ENCODE results near the gene HSD17B8.

HSD17B8 gene

DNA sequence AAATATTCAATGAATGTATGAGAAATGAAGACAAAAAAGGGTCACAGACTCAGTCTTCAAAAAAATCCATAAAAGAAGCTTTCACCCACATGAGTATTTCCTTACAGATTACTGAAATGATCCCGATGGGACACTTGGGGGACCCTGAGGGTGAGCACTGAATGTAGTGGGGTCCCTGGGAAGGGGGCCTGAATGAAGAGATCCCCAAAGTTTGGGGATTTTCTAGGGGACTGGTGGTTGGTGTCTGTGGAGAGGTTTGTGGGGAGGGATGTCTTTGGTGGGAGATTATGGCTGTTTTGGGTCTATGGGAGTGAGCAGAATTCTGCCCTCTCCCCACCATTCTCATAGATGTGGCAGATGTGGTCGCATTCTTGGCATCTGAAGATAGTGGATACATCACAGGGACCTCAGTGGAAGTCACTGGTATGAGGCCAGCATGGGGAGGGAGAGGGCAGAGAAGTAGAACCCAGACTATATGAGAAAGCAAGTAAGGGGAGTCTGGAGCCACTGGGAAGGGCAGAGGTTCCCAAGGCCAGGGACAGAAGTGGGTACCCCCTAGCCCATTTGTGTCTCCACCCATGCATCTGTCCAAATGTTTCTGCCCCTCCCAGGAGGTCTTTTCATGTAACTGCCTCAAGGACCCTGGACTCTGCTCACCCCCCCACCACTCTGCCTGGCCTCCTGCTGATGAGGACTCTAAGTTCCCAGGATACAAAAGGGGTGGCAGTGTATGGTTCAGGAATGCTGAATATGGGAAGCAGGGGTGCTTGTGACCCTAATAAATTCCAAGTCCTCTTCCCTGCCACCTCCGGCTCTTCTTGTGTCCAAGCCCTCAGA is 1.8 kb downstream of the HSD17B8 start:
- peak overlapping the region; percentile 100 for H3K4me3 Mint-ChIP-seq

DNA sequence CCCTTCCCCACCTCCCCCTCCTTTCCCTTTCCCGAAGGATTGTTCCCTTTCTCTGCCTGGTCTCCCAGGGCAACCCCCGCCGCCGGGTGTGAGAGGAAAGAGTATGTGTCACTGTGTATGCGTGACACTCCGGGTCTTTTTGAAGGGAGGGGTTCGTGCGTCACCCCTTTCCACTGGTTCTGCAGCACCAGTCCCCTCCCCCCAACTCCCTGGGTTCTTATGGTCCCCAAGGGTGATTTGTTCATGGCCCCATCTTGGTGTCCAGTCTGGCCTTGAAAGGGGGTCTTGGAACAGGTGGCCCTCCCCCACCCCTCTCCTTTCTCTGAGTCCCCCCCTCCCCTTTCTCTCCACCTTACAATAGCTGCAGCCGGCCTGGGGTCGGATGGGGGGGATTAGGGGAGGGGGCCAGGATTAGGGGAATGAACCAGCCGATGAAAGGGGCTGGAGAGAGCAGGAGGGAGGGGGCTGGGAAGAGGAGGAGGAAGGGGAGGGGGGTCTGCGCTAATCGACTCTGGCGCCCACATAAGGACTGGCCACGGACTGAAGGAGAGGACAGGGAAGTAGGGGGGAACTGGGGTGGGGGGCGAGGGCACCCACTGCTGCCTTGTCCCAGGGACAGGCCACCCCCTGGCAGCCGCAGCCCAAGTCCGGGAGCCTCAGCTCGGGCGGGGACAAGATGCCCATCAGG is 2.6 kb downstream of the HSD17B8 start:
- Mint-ChIP-seq H3K4me1 (peaks cover 55% of the 10 kb centered on the region), H3K27me3 (no peaks in the 10 kb centered on the region), H3K36me3 (peaks cover 27% of the 10 kb centered on the region), H3K27ac (no peak overlapping the region), H3K9me3 (no peaks in the 10 kb centered on the region), H3K4me3 (peak overlapping the region; percentile 92)

More for the DNA sequence above, 1.8 kb downstream of the HSD17B8 start:
- peaks cover 62% of the 10 kb centered on the region for H3K4me1 Mint-ChIP-seq
- no peaks in the 10 kb centered on the region for H3K27me3 Mint-ChIP-seq
- H3K9me3 Mint-ChIP-seq: no peaks in the 10 kb centered on the region
- peak overlapping the region; percentile 46 for H3K27ac Mint-ChIP-seq
- peaks cover 26% of the 10 kb centered on the region for H3K36me3 Mint-ChIP-seq

DNA sequence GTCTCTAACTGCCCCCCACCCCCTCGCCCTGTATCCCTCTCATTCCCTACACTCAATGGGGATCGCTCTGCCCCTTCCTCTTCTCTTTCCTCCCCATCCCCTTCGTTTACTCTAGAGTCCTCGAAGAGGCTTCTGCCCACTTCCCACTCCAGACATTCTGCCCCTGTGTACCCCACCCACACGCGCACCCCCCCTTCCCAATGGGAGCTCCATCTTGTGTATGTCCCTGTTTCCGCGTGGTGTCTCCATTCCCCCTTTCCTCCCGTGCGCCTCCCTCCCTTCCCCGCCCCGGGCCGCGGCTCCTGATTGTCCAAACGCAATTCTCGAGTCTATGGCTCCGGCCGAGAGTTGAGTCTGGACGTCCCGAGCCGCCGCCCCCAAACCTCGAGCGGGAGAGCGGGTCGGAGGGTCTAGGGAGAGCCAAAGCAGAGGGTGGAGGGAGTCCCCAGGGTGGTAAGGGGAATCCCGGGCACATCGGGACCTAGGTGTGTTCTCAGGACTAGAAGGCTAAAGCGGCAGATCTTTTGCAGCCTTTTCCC is 3.2 kb downstream of the HSD17B8 start:
- Mint-ChIP-seq H3K9me3 (no peaks in the 10 kb centered on the region), H3K36me3 (peaks cover 24% of the 10 kb centered on the region), H3K27ac (peak overlapping the region; percentile 93), H3K4me1 (peaks cover 52% of the 10 kb centered on the region), H3K27me3 (no peaks in the 10 kb centered on the region), H3K4me3 (peak overlapping the region; percentile 92)

DNA sequence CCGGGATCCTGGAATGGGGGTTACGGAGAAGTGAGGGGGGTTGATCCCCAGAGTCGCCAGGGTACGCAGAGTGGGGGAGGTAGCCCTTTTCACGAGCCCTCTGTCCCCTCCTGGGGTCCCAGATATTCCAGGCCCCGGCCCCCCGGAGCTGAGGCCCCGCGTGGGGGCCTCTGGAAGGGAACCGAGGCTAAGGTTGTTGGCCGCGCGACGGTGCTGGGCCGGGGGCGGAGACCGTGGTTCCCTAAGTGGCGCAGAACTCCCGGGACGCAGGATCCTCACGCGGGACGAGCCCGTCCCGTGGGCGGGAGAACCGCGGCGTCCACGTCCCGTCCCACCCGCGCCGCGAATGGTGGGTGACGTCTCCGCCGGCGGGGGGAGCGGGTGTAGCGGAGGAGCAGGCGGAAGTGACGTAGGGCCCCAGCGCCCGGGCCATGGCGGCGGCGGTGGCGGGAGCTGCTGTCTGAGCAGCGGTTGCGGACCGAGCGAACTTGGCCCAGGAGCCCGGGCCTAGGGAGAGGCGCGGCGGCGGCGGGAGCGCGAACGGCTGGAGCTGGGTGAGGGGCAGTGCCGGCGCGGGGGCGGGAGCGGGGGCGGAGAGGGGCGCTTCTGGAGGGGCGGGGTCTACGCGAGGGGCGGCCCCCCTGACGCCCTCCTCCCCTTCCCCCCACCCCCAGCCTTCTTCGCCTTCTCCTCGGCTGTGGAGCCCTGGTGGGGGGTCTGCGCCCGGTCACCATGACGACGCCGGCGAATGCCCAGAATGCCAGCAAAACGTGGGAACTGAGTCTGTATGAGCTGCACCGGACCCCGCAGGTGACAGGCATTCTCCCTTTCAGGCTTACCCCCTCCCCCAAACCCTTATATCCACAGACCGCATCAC is 3.9 kb downstream of the HSD17B8 start, which contains the start of gene RING1:
RING1 (plus strand) TSS at position 410 of the 877 bp plus-strand sequence; CDS start at position 733, 323 bp downstream.
- peaks cover 17% of the 10 kb centered on the region for H3K36me3 Mint-ChIP-seq
- H3K4me1 Mint-ChIP-seq: peaks cover 52% of the 10 kb centered on the region
- no peaks in the 10 kb centered on the region for H3K27me3 Mint-ChIP-seq
- H3K4me3 Mint-ChIP-seq: peak within 1 kb of the TSS; percentile 92
- no peaks in the 10 kb centered on the region for H3K9me3 Mint-ChIP-seq
- H3K27ac Mint-ChIP-seq: peak within 1 kb of the TSS; percentile 93

DNA sequence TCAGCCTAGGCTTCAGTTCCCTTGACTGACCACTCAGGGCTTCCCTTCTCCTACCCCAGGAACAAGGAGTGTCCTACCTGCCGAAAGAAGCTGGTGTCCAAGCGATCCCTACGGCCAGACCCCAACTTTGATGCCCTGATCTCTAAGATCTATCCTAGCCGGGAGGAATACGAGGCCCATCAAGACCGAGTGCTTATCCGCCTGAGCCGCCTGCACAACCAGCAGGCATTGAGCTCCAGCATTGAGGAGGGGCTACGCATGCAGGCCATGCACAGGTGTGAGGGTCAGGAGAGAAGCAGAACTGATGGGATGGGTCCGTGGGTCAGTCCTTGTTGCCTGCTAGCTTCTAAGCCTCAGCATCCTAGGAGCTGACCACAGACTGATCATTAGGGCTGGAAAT is 5.4 kb downstream of the HSD17B8 start:
- H3K4me3 Mint-ChIP-seq: peak overlapping the region; percentile 20
- H3K27me3 Mint-ChIP-seq: peaks cover 1% of the 10 kb centered on the region
- H3K4me1 Mint-ChIP-seq: peaks cover 52% of the 10 kb centered on the region
- no peaks in the 10 kb centered on the region for H3K9me3 Mint-ChIP-seq
- peak overlapping the region; percentile 55 for H3K27ac Mint-ChIP-seq
- H3K36me3 Mint-ChIP-seq: peaks cover 13% of the 10 kb centered on the region

DNA sequence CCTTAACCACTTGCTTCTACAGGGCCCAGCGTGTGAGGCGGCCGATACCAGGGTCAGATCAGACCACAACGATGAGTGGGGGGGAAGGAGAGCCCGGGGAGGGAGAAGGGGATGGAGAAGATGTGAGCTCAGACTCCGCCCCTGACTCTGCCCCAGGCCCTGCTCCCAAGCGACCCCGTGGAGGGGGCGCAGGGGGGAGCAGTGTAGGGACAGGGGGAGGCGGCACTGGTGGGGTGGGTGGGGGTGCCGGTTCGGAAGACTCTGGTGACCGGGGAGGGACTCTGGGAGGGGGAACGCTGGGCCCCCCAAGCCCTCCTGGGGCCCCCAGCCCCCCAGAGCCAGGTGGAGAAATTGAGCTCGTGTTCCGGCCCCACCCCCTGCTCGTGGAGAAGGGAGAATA is 6.7 kb downstream of the HSD17B8 start:
- no peak overlapping the region for H3K4me3 Mint-ChIP-seq
- H3K4me1 Mint-ChIP-seq: peaks cover 39% of the 10 kb centered on the region
- no peaks in the 10 kb centered on the region for H3K9me3 Mint-ChIP-seq
- peaks cover 1% of the 10 kb centered on the region for H3K27me3 Mint-ChIP-seq
- H3K27ac Mint-ChIP-seq: no peak overlapping the region
- peaks cover 11% of the 10 kb centered on the region for H3K36me3 Mint-ChIP-seq

DNA sequence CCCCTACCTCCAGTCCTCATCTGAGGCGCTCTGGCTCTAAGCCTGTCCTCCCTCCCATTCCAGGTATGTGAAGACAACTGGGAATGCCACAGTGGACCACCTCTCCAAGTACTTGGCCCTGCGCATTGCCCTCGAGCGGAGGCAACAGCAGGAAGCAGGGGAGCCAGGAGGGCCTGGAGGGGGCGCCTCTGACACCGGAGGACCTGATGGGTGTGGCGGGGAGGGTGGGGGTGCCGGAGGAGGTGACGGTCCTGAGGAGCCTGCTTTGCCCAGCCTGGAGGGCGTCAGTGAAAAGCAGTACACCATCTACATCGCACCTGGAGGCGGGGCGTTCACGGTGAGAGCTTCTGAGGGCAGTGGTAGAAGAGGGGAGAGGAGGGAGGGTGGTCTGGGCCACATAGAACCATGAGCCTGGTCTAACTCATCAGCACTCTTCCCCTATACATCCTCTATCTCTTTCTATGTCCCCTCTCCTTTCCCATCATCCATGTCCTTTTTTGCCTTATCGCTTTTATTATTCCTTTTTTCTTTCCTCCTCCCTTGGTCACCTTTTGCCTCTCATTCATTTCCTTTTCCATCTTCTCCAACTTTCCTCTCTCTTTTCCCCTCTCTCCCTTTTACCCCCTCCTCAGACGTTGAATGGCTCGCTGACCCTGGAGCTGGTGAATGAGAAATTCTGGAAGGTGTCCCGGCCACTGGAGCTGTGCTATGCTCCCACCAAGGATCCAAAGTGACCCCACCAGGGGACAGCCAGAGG is 7.4 kb downstream of the HSD17B8 start:
- H3K27ac Mint-ChIP-seq: no peak overlapping the region
- H3K36me3 Mint-ChIP-seq: peaks cover 11% of the 10 kb centered on the region
- no peaks in the 10 kb centered on the region for H3K9me3 Mint-ChIP-seq
- H3K27me3 Mint-ChIP-seq: peaks cover 1% of the 10 kb centered on the region
- no peak overlapping the region for H3K4me3 Mint-ChIP-seq
- peaks cover 36% of the 10 kb centered on the region for H3K4me1 Mint-ChIP-seq

DNA sequence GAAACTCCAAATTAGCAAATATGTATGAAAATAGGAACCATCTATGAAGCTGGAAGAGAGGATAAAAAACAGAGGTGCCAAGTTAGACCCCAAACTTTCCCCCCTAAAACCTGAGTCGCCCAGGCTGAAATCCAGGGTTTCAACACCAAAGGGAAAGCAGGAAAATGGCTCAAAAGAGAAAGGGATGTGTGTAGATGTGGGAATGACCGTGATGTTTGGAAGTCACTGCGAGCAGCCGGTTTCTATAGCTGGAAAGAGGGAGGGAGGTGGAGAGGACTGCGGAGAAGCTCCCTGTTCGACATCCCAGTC is 8.4 kb downstream of the HSD17B8 start:
- Mint-ChIP-seq H3K27me3 (peaks cover 1% of the 10 kb centered on the region), H3K9me3 (no peaks in the 10 kb centered on the region), H3K36me3 (peaks cover 11% of the 10 kb centered on the region), H3K27ac (peak overlapping the region; percentile 87), H3K4me1 (peaks cover 36% of the 10 kb centered on the region), H3K4me3 (peak overlapping the region; percentile 83)

DNA sequence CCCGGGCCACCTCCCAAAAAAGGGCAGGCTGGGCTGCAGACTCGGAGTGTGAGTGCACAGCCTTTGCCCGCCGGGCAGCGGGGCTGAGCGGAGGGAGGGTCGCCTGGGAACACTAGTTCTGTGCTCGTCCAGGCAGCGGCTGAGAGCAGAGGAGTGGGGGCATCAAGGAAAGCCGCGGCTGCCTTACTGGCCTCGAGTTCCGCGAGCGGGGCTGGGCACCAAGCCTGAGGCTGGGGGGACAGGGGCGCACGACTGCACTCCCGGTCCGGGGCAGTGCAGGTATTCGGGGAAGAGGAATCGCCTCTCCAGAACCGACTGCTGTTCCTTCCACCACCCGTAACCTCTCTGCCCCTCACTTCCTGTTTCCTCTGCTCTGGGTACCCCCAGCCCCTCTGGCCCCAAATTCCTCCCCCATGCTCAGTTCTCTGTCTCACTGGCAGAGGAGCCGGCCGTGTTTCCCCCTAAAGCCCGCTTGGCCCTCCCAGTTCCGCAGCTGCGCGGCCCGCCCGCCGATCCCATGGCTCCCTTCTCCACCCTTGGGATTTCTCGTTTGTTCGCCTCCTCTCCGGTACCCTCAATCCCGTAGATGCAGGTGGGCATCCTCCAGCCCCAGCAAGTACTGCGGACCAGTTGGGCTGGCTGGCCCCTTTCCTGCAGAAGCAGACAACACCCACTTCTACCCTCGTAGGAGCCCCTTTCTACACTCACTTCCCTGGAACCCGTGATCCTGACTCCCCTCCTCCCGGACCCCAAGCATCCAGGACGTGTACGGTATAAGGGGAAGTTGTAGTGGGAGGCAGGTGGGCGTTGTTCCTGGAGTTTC is 8.9 kb downstream of the HSD17B8 start:
- peaks cover 36% of the 10 kb centered on the region for H3K4me1 Mint-ChIP-seq
- H3K27me3 Mint-ChIP-seq: peaks cover 1% of the 10 kb centered on the region
- no peak overlapping the region for H3K27ac Mint-ChIP-seq
- peak overlapping the region; percentile 83 for H3K4me3 Mint-ChIP-seq
- peaks cover 11% of the 10 kb centered on the region for H3K36me3 Mint-ChIP-seq
- H3K9me3 Mint-ChIP-seq: no peaks in the 10 kb centered on the region

DNA sequence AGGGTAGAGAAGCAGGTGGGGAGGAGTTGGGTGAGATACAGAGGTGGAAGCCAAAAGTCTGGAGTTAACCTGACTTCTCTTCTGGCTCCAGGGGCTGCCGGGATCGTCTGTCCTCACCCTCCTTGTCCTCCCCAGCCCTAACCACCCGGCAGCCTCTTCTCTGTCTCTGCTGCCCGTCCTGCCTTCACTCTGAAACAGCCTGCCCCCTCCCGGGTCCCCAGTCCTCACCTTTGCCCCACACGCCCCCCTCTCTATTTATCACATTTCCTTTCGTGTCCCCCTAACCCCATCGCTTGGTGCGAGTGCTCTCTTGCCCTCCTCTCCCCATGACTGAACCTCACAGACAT is 9.5 kb downstream of the HSD17B8 start:
- H3K4me3 Mint-ChIP-seq: peak overlapping the region; percentile 83
- peaks cover 32% of the 10 kb centered on the region for H3K4me1 Mint-ChIP-seq

DNA sequence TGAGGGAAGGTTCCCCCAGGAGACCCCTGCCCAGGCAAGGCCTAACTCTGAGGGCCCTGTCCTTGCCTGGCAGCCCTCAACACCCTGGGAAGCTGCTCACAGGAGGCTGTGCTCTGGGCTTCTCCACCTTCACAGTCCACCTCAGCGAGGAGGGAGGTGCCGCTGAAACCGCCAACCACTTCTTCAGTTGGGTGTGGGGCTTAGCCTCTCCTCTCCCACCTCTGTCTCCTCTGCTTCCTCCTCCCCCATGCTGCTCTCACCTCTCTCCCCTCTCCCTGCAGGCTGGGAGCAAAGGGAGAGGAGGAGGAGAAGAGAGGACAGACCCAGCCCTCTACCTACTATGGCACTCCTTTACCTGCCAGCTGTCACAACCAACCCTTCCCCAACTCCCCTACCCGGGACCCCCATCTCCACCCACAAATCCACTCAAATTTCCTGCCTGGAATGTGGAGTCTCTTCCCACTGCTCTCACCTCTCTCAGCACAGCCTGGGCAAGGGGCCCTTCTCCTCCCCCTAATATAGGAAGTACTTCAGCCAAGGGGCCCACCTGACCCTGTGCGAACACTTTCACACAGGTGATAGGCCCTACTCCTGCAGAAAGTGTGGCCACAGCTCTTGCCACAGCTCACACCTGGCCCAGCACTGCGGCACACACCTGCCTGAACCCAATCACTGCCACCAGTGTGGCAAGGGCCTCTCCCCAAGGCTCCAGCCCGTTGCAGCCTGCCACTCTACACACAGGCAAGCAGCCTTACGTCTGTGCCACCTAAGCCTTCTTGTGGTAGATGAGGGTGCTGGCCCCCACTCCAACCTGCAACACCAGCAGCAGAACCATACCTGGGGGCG is 11.0 kb downstream of the HSD17B8 start:
- Mint-ChIP-seq H3K36me3 (peaks cover 4% of the 10 kb centered on the region), H3K27ac (peak overlapping the region; percentile 65), H3K27me3 (peaks cover 2% of the 10 kb centered on the region), H3K9me3 (no peaks in the 10 kb centered on the region), H3K4me3 (no peak overlapping the region), H3K4me1 (peaks cover 21% of the 10 kb centered on the region)

More for the DNA sequence above, 9.5 kb downstream of the HSD17B8 start:
- peaks cover 1% of the 10 kb centered on the region for H3K27me3 Mint-ChIP-seq
- no peak overlapping the region for H3K27ac Mint-ChIP-seq
- H3K36me3 Mint-ChIP-seq: peaks cover 11% of the 10 kb centered on the region
- no peaks in the 10 kb centered on the region for H3K9me3 Mint-ChIP-seq

DNA sequence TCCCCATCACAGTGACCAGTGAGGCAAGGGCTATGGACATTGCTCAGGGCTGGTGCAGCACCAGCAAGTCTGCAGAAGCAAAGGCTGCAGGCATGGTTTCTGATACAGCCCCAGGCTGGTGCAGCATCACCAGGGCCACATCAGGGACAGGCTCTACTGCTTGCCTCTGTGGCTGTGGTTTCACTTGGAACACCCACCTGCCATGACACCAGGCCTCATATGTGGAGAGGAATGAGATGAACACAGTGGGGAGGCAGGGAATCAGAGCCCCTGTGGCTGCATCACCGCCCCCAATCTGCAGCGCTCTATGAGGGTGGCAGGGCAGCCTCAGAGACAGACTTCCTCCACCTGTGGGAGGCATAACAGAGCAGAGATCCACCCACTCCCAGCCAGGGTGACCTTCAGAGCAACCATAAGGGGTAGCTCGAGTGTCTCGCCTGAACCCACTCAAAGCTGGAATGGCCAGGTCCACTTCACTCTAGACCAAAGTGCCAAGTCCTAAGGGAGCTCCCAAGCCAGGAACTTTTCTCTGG is 11.7 kb downstream of the HSD17B8 start:
- Mint-ChIP-seq H3K9me3 (no peaks in the 10 kb centered on the region), H3K36me3 (peaks cover 2% of the 10 kb centered on the region), H3K27me3 (peaks cover 2% of the 10 kb centered on the region), H3K27ac (no peak overlapping the region), H3K4me3 (no peak overlapping the region), H3K4me1 (peaks cover 21% of the 10 kb centered on the region)

DNA sequence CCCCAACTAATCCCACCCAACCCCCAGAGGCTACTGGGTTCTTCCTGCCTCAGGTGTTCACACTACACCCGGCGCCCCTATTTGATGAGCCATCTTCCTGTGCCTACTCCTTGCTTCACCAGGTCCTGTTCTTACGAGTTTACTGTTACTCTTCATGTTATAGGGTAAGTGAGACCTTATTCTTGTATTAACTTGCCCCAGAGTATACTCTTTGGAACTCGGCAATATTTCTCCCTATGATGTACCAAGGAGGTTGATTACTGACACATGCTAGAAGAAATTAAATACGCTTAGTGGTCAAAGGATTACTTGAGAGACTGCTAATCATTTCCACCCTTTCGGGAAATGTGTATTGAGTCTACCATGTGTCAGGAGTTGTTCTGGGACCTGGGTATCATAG is 12.8 kb downstream of the HSD17B8 start:
- H3K27me3 Mint-ChIP-seq: peaks cover 8% of the 10 kb centered on the region
- H3K36me3 Mint-ChIP-seq: no peaks in the 10 kb centered on the region
- H3K4me3 Mint-ChIP-seq: no peak overlapping the region
- H3K9me3 Mint-ChIP-seq: no peaks in the 10 kb centered on the region
- no peak overlapping the region for H3K27ac Mint-ChIP-seq
- peaks cover 21% of the 10 kb centered on the region for H3K4me1 Mint-ChIP-seq

Data from activated naive CD4-positive, alpha-beta T cell treated with anti-CD3 and anti-CD28 coated beads, Interleukin-2, amount 50 U/mL, for 24 hours (primary cell).